HG03558 (cell line): ENCODE measurements around the gene MAGEA2.
"Not testable (repeated sequence)": the region's sequence is repeated elsewhere in the genome, so short reads cannot be mapped to it uniquely, and the experiment has no call there.

Experiments used
- ATAC-seq: cut with Tn5 transposase; IDR thresholded peaks from one replicate; pipeline ENCODE4 v1.9.1; 2021; ENCODE audit warnings: moderate number of reproducible peaks; ENCODE audit not compliant: unreplicated experiment; ENCODE audit errors: extremely low read depth

MAGEA2 gene

DNA sequence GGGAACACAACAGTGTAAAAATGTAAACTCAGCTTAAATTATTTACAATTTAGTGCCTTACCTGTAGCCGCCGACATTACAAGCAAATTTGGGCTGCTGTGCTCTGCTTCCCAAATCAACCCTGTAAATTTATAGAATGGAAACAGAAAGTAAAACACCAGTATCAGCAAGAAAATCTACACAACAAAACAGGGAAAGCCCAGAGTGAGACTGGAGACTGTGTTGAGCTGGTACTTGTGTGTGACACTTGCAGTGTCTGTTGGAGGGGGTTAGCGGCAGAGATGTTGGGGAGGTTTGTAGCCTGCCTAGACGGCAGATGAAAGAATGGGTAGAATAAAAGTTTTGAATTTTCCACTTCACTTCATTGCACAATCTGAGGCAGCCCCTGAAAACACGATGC lies 40.4 kb downstream of the MAGEA2 start:
- not testable (repeated sequence) for ATAC-seq

DNA sequence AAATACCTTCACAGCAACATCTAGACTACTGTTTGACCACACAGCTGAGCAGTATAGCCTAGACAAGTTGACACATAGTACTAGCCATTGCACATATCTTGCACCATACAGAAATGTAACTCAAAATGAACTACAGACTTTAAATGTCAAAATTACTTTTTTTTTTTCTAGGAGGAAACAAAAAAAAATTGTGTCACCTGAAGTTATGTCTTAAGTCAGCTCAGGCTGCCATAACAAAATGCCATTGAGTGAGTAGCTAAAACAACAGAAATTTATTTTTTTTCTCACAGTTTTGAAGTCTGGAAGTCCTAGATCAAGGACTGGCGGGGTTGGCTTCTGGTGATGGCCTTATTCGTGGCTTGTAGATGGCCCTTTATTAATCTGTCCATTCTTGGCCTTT lies 44.5 kb downstream of the MAGEA2 start, which contains the start of gene CSAG2:
Gene CSAG2, minus strand, starts transcription at position 101 of the 400 bp plus-strand sequence. CDS start 161 bp downstream, outside the sequence.
- not testable (repeated sequence) for ATAC-seq

DNA sequence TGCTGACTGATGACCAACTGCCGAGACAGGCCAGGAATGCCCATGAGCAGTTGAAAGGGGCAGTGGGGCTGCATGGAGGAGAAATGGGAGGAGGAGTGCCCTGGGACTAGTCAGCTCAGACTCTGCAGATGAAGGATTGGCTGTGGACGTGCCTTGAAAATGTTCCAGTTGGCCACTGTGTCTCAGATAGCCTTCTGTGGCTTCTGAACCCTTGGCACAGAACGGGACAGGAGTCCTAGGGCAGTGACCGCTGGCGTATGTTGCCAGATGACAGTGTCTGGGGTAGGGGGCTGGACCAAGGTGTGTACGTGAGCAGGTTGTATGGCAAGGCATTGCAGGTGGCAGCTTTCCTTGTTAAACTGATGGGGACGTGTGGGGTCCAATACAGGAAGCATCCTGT lies 47.1 kb downstream of the MAGEA2 start:
- ATAC-seq = not testable (repeated sequence)

DNA sequence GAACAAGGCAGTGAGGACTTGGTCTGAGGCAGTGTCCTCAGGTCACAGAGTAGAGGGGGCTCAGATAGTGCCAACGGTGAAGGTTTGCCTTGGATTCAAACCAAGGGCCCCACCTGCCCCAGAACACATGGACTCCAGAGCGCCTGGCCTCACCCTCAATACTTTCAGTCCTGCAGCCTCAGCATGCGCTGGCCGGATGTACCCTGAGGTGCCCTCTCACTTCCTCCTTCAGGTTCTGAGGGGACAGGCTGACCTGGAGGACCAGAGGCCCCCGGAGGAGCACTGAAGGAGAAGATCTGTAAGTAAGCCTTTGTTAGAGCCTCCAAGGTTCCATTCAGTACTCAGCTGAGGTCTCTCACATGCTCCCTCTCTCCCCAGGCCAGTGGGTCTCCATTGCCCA lies 53.3 kb downstream of the MAGEA2 start:
- ATAC-seq = not testable (repeated sequence)
